Measurements from ENCODE around the gene CHFR. TPM values are rescaled to one million over a fixed set of nuclear protein-coding genes. Genes with fewer than 3 reads are reported as not detected.

The CHFR gene
- total RNA-seq, 2 experiments from 2014 or later = 38.2 to 55.9 TPM

- Histone ChIP-seq H3K4me2 (ENCODE audit: low read length) (no peak overlapping the region), H3K4me3 (ENCODE audit: low read depth, low read length, poor library complexity, severe bottlenecking) (no peak overlapping the region), H3K27ac (ENCODE audit: low read depth, low read length, poor library complexity, severe bottlenecking) (no peak overlapping the region), H3K36me3 (ENCODE audit: insufficient read depth, low read length) (peaks cover 76% of the 10 kb centered on the region), H3K79me2 (ENCODE audit: insufficient read depth, low read depth, low read length) (peaks cover 11% of the 10 kb centered on the region; the same call in 1 of the 2 replicates), H3K9me2 (ENCODE audit: insufficient read depth, low read length) (no peaks in the 10 kb centered on the region), H3K4me1 (ENCODE audit: insufficient read depth, low read length, poor library complexity, severe bottlenecking) (no peaks in the 10 kb centered on the region), H3K9me3 (ENCODE audit: low read length) (no peaks in the 10 kb centered on the region), H4K20me1 (ENCODE audit: insufficient read depth, low read length) (no peaks in the 10 kb centered on the region), H2AFZ (ENCODE audit: low read length) (no peak overlapping the region)
- TF ChIP-seq EZH2phosphoT487 (IDR thresholded peaks at IDR 0.05; ENCODE audit: borderline replicate concordance, low read depth, low read length) = no peak
- TF ChIP-seq CTCF (conservative IDR thresholded peaks at IDR 0.05; ENCODE audit: low read length) = no peak
- ChIA-PET CTCF (ENCODE audit: unreplicated experiment) (no interaction called here), POLR2A (no interaction called here)
- no TSS peak for BruUV-seq (replicated peaks)
- DNase-seq (ENCODE audit: low spot score) = peak; percentile 12
- intact Hi-C loops (cut with micrococcal nuclease; ENCODE audit: unreplicated experiment) = no loop called here
Observed at GRCh38 chr12:132807295-132808092, 79.9 kb downstream of the CHFR start.

- H4K20me1 ChIP-seq (ENCODE audit: insufficient read depth, low read length) = no peaks in the 10 kb centered on the region
- H3K9me2 ChIP-seq (ENCODE audit: insufficient read depth, low read length) = no peaks in the 10 kb centered on the region
- H3K36me3 ChIP-seq (ENCODE audit: insufficient read depth, low read length) = peaks cover 76% of the 10 kb centered on the region
- H3K9me3 ChIP-seq (ENCODE audit: low read length) = no peaks in the 10 kb centered on the region
- TF ChIP-seq EZH2phosphoT487 (IDR thresholded peaks at IDR 0.05; ENCODE audit: borderline replicate concordance, low read depth, low read length) (no peak), CTCF (conservative IDR thresholded peaks at IDR 0.05; ENCODE audit: low read length) (no peak)
- no TSS peak for BruUV-seq (replicated peaks)
- no peaks in the 10 kb centered on the region for H3K4me1 ChIP-seq (ENCODE audit: insufficient read depth, low read length, poor library complexity, severe bottlenecking)
- no peak overlapping the region for H3K27ac ChIP-seq (ENCODE audit: low read depth, low read length, poor library complexity, severe bottlenecking)
- H2AFZ ChIP-seq (ENCODE audit: low read length) = no peak overlapping the region
- H3K4me3 ChIP-seq (ENCODE audit: low read depth, low read length, poor library complexity, severe bottlenecking) = no peak overlapping the region
- peaks cover 11% of the 10 kb centered on the region; the same call in 1 of the 2 replicates for H3K79me2 ChIP-seq (ENCODE audit: insufficient read depth, low read depth, low read length)
- no peak for DNase-seq (ENCODE audit: low spot score)
- POLR2A ChIA-PET = no interaction called here
- intact Hi-C loops (cut with micrococcal nuclease; ENCODE audit: unreplicated experiment) = no loop called here
- CTCF ChIA-PET (ENCODE audit: unreplicated experiment) = no interaction called here
- no peak overlapping the region for H3K4me2 ChIP-seq (ENCODE audit: low read length)
Observed at GRCh38 chr12:132806857-132807256, 80.5 kb downstream of the CHFR start.

GRCh38 chr12:132804426-132804861, 83.0 kb downstream of the CHFR start:
- no peak overlapping the region for H3K27ac ChIP-seq (ENCODE audit: low read depth, low read length, poor library complexity, severe bottlenecking)
- POLR2A ChIA-PET = interaction anchor here (0.6 kb wide), 1 partner anchor 98 kb away, joined by 3 read pairs; no protein-coding TSS in a partner anchor
- intact Hi-C loops (cut with micrococcal nuclease; ENCODE audit: unreplicated experiment) = no loop called here
- no peaks in the 10 kb centered on the region for H3K4me1 ChIP-seq (ENCODE audit: insufficient read depth, low read length, poor library complexity, severe bottlenecking)
- no peaks in the 10 kb centered on the region for H3K9me3 ChIP-seq (ENCODE audit: low read length)
- BruUV-seq (replicated peaks) = no TSS peak
- no peaks in the 10 kb centered on the region for H3K9me2 ChIP-seq (ENCODE audit: insufficient read depth, low read length)
- H4K20me1 ChIP-seq (ENCODE audit: insufficient read depth, low read length) = no peaks in the 10 kb centered on the region
- peaks cover 83% of the 10 kb centered on the region for H3K36me3 ChIP-seq (ENCODE audit: insufficient read depth, low read length)
- no peak overlapping the region for H3K4me2 ChIP-seq (ENCODE audit: low read length)
- H3K79me2 ChIP-seq (ENCODE audit: insufficient read depth, low read depth, low read length) = peaks cover 11% of the 10 kb centered on the region; the same call in 1 of the 2 replicates
- CTCF ChIA-PET (ENCODE audit: unreplicated experiment) = no interaction called here
- TF ChIP-seq CTCF (conservative IDR thresholded peaks at IDR 0.05; ENCODE audit: low read length) (no peak), EZH2phosphoT487 (IDR thresholded peaks at IDR 0.05; ENCODE audit: borderline replicate concordance, low read depth, low read length) (no peak)
- H2AFZ ChIP-seq (ENCODE audit: low read length) = no peak overlapping the region
- H3K4me3 ChIP-seq (ENCODE audit: low read depth, low read length, poor library complexity, severe bottlenecking) = no peak overlapping the region
- no peak for DNase-seq (ENCODE audit: low spot score)
